ENCODE measurements around the gene HOXB5.

DNA sequence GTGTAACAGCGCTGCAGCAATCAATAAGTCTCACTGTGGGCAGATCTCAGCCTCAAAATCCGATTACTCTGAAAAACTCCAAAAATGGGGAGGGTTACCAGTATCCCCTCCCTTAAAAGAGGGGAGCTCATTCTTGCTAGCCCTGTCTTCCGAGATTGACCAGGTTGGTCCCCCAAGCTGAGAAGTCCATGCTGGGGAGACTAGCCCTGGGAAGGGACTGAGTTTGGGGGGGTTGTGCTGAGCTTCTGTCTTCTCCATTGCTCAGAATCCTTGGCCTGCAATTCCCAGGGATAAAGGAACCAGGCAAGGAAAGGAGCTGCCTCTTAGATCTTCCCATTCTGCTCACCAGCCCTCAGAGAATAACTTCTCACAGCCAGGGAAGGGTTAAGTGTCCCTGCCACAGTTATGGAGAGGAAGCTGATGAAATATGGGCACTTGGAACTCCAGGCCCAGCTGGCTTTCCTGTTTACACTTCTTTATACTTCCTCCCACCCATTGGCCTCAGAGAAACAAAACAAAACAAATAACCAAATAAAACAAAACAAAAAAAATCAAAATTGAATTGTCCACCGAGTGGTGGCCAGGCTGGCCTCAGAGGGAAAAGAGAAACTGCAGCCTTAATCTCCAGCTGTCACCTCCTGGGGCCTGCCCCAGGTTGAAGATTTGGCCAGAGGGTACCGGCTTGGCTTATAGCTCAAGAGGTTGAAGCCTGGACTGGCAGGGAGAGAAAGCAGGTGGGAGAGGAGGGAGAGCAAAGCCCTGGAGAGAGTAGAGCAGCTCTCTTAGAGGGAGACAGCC is 6.1 kb downstream of the HOXB5 start:
- TF ChIP-seq, protein P1, sequence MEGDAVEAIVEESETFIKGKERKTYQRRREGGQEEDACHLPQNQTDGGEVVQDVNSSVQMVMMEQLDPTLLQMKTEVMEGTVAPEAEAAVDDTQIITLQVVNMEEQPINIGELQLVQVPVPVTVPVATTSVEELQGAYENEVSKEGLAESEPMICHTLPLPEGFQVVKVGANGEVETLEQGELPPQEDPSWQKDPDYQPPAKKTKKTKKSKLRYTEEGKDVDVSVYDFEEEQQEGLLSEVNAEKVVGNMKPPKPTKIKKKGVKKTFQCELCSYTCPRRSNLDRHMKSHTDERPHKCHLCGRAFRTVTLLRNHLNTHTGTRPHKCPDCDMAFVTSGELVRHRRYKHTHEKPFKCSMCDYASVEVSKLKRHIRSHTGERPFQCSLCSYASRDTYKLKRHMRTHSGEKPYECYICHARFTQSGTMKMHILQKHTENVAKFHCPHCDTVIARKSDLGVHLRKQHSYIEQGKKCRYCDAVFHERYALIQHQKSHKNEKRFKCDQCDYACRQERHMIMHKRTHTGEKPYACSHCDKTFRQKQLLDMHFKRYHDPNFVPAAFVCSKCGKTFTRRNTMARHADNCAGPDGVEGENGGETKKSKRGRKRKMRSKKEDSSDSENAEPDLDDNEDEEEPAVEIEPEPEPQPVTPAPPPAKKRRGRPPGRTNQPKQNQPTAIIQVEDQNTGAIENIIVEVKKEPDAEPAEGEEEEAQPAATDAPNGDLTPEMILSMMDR (IDR thresholded peaks at IDR 0.05), result no peak
- no peak for TF ChIP-seq POLR2A (IDR thresholded peaks at IDR 0.05)
- no peak for TF ChIP-seq EP300 (IDR thresholded peaks at IDR 0.05)

Measured in ovary (tissue), 3 donors.